Esophagus squamous epithelium (tissue), 4 donors: Measurements from ENCODE around the gene FHIT.

ENCODE experiments used
- POLR2A ChIP-seq, 4 donors: fragments of 450-650 bp; IDR thresholded peaks; one replicate each; pipeline ENCODE4 v1.6.1; 2017; ENCODE audit warnings: antibody characterized with exemption in 4 of 4, mild to moderate bottlenecking in 4 of 4, moderate library complexity in 3 of 4
- TF ChIP-seq, protein P1 (sequence below), 6 experiments: fragments of 450-650 bp in 4 of 6; fragments of 200-600 bp in 2 of 6; sonication (generic) in 2 of 6; IDR thresholded peaks; one replicate each; pipeline ENCODE4 v1.5.1; 2016 to 2019; ENCODE audit warnings: antibody characterized with exemption in 6 of 6, mild to moderate bottlenecking in 4 of 6, moderate library complexity in 4 of 6

DNA sequence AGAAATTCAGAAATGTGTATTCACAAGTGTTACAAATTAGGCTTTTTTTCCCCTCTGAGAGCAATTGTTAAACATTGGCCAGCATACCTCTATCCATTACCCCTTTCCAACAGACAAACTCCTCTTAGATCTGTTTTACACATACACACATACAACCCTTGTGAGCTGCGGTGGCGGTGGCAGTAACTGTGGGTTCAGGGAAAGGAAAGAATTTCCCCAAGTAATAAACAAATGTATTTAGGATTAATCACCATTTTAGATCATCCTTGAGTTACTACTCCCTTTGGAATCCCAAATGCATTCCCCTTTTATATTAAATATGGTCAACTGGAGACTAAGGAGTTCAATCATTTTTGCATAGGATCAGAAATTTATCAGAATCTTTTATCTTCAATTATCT, 667.0 kb downstream of the FHIT start:
- TF ChIP-seq, protein P1, sequence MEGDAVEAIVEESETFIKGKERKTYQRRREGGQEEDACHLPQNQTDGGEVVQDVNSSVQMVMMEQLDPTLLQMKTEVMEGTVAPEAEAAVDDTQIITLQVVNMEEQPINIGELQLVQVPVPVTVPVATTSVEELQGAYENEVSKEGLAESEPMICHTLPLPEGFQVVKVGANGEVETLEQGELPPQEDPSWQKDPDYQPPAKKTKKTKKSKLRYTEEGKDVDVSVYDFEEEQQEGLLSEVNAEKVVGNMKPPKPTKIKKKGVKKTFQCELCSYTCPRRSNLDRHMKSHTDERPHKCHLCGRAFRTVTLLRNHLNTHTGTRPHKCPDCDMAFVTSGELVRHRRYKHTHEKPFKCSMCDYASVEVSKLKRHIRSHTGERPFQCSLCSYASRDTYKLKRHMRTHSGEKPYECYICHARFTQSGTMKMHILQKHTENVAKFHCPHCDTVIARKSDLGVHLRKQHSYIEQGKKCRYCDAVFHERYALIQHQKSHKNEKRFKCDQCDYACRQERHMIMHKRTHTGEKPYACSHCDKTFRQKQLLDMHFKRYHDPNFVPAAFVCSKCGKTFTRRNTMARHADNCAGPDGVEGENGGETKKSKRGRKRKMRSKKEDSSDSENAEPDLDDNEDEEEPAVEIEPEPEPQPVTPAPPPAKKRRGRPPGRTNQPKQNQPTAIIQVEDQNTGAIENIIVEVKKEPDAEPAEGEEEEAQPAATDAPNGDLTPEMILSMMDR (IDR thresholded peaks at IDR 0.05): no peak
- no peak for TF ChIP-seq POLR2A (IDR thresholded peaks at IDR 0.05)
